GM19324 (cell line): ENCODE data around the gene UBL7.
A peak's percentile ranks its signal among the peaks of the same experiment; 100 is the strongest.
"Not testable (repeated sequence)": the region's sequence is repeated elsewhere in the genome, so short reads cannot be mapped to it uniquely, and the experiment has no call there.

Experiments used
- ATAC-seq: cut with Tn5 transposase; IDR thresholded peaks from one replicate; pipeline ENCODE4 v1.9.1; 2021; ENCODE audit warnings: mild to moderate bottlenecking, moderate library complexity; ENCODE audit not compliant: unreplicated experiment, low FRiP score

The UBL7 gene, protein sequence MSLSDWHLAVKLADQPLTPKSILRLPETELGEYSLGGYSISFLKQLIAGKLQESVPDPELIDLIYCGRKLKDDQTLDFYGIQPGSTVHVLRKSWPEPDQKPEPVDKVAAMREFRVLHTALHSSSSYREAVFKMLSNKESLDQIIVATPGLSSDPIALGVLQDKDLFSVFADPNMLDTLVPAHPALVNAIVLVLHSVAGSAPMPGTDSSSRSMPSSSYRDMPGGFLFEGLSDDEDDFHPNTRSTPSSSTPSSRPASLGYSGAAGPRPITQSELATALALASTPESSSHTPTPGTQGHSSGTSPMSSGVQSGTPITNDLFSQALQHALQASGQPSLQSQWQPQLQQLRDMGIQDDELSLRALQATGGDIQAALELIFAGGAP

DNA sequence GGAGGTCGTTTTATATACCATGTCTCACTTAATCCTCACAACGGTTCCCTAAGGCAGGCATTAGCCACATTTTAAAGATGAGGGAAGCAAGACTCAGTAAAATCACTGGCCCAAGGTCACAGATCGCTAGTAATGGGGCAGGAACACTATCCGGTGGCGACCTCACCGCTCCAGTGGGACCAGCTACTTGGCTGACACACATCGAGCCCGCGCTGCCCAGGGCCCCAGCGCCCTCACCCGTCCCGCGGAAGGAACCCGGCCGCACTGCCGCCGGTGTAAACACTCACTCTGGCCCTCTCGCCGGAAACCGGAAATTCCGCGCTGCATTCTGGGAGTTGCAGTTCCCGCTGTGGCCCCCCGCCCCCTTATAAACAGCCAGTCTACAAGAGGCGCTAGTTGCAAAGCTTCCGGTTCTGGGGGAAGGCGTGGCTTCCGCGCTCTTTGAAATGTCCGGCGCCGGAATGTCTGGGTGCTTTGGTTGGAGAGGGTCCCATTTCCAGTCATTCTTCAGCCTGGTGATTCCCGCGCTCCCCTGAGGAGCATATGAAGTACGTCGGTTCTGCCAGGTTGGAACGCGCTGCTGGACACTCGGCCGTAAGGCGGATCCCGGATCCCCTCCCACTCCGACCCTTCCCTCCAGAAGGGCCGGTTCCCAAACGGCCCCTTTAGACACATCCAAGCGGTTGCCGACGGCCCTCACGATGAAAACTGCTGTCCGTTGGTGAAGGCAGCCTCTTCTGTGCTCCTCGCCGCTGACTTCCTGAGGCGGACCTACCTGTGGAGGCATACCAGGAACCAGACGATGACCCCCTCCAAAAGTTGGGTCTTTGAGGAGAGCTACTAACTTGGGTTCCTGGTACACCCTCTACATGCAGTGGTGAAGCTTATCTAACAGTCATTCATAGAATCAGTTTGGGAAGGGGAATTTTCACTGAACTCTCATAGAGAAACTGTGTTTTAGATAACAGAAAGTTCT lies at the start of gene UBL7:
Gene UBL7, minus strand, starts transcription at position 290 of the 976 bp plus-strand sequence. CDS start 2,293 bp downstream, outside the sequence.
- peak; percentile 91 for ATAC-seq

DNA sequence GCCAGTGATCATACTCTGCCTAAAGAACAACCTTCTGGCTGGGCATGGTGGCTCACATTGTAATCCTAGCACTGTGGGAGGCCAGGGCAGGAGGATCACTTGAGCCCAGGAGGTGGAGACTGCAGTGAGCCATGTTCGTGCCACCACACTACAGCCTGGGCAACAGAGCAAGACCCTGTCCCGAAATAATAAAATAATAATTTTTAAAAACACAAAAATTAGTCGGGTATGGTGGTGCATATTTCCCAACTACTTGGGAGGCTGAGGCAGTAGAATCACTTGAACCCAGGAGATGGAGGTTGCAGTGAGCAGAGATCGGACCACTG lies 45.5 kb upstream of the UBL7 start:
- no peak for ATAC-seq

DNA sequence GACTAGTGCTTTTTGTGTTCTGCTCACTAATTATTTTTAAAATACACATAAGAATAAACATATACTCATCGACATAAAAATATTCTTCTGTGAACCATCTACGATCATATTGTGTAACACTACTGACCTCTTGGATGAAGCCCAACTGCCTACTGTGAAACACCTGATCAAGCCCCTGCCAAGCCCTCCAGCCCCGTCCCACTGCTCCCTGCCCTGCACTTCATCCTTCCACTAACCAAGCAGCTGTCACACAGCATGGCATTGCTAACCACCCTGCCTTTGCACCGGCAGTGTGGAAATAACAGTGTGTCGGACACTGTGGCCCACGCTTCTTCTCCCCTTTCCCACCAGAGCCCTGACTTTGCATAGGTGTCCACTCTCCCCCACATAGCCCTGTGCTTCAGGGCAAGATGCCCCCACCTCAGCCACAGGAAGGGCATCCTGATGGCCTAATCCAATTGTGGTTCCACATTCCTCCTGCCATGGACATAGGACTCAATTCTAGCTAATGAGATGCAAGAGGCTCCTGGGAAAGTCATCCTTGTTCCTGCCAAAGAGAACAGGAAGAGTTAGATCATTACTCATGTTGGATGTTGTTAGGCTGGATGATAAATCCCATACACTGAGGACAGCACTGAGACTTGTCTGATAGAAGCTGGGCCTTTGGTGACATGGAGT lies 45.0 kb upstream of the UBL7 start:
- ATAC-seq: no peak

DNA sequence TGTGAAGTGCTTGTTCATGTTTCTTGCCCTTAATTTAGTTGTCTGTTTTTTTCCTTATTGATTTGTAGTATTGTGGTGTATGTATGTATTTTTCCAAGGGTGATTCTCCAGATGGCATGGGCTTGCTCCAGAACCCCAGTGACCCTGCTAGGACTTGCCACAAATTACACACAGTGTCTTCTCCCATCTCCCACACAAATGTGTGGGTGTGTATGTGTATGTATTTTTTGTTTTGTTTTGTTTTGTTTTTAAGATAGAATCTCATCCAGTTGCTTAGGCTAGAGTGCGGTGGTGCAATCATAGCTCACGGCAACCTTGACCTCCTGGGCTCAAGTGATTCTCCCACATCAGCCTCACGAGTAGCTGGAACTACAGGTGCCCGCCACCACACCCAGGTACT lies 43.9 kb upstream of the UBL7 start:
- no peak for ATAC-seq

DNA sequence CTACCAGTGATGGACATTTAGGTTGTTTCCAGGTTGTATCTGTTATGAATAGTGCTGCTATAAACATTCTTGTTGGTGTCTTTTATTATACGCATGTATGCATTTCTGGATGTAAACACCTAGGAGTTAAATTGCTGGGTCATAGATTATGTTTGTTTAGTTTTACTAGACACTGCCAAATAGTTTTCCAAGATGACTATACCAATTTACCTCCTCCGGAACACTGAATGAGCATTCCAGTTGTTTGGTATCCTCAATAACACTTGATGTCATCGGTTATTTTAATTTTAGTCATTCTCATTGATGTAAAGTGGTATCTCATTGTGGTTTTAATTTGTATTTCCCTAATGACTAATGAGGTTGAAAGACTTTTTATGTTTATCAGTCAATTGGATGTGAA lies 43.5 kb upstream of the UBL7 start:
- ATAC-seq: no peak

DNA sequence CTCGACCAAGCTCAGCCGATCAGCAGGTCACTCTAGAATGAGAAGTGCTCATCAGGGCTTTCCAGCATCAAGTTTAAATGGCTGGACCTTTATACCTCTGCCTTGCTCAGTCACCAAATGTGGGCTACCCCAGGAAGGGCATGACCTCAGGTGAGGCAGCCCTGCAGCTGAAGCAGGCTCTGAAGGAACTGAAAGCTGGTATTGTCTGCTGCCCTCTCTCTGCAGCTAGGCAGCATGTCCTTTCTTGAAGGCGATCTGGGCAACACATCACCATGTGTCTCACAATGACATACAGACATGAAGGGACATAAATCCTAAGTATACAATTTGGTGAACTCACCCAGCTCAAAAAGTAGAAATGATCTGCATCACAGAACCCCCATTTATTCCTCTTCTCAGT lies 41.3 kb upstream of the UBL7 start:
- ATAC-seq: no peak

DNA sequence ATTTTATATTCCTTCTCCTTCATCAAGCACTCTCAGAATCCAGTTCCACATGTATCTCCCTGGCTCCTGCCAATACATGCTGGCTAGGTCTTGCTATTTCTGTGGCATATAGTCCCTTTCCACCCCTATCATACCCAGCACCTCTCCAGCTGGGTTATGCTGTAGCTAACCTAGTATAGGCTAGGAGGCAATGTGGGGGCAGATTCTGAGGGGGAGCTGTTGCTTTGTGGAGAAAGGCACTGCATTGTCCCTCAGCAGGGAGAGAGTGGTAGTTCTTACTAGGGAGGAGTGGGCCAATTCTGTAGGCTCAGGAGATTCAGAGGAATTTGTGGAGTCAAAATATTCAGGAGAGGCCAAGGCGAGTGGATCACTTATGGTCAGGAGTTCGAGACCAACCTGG lies 39.4 kb upstream of the UBL7 start:
- ATAC-seq: no peak

DNA sequence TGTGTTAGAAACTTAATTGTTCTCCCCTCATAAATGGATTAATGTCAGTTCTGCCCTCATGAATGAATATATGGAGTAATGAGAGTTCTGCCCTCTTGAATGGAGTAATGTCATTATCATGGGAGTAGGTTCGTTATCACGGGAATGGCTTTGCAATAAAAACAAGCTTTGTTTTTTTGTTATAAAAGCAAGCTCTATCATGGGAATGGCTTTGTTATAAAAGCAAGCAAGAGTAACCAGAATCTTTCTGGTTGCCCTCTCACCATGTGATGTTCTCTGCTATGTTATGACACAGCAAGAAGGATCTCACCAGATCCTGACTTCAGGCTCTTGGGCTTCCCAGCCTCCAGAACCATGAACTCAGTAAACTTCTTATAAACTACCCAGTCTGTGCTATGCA lies 38.4 kb upstream of the UBL7 start:
- no peak for ATAC-seq

DNA sequence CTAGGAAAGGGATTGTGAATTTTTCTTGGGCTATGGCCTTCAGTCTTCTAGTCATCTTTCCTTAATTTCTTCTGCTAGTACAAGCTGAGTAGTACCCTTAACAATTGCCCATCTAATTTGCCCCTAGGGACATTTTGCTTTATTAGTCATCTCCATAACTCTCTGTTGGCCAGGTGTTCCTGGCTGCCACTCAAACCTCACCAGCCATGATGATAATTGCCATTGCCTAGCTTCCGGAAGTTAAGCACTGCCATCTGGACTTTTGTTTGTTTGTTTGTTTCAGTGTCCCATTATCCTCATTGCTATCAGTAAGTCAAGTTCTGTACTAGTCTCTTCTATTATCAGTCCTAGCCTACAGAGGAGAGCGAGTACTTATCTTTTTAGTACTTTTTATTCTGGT lies 36.6 kb upstream of the UBL7 start:
- ATAC-seq: no peak

DNA sequence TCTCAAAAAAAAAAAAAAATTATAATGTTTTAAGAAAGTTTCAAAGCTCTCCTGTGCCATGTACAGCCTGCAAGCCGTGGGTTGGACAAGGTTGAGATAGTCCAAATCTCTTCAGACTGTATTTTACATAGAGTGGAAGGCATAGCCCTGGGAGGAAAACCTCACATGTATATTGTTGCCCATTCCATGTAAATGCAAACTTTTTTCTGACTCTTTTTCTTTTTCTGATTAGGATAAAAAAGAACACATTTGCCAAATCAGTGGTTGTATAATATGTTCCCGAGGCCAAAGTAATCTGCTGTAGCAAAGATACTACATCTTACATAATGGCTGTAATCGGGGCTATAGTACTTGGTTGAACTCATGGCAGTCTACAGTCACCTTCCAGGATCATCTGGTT lies 35.7 kb upstream of the UBL7 start:
- ATAC-seq: no peak

DNA sequence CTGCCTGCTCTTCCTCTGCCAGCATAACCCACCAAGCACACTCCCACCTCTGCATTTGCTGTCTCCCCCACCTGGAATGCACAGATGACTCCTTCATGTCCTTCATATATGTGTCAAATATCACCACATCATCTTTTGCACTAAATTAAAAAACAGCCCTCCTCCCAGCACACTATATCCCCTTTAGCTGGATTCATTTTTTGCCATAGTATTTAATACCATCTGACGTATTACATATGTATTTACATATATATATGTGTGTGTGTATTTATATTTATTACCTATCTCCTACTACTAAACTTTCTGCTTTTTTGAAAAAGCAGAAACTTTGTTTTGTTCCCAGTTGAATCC lies 29.4 kb upstream of the UBL7 start:
- no peak for ATAC-seq

DNA sequence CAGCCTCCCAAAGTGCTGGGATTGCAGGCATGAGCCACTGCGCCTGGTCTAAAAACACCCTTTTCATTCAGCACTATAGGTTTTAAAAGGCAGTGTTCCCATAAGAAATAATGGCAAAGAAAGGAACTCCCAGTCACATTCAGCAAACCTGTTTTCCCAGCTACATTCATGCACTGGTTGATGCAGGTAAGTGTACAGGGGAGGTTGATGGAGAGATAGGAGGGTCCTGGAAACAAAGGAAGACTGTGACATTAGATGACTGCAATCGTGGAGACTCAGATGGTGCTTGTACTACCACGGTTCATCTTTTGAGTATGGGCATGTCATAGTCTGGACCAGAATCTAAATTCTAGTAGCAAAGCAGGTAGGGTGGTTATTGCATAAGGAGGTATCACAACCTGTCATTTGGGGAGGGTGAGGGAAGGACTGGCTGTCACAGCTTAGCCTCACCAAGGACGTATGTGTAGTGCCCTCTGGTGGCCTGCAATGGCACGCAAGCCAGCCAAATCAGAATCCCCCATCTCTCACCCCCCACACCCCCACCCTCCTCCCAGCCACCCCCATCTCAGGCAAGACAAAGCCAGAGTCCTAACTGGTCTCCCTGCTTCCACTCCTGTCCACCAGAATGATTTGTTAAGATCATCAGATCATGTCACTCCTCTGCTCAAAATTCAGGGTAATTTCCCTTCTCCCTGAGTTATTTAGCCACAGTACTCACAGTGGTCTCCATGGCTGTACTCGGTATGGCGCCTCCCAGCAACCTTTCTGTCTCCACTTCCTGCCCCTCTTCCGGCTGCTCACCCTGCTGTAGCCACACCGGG lies 28.8 kb upstream of the UBL7 start:
- ATAC-seq: no peak

DNA sequence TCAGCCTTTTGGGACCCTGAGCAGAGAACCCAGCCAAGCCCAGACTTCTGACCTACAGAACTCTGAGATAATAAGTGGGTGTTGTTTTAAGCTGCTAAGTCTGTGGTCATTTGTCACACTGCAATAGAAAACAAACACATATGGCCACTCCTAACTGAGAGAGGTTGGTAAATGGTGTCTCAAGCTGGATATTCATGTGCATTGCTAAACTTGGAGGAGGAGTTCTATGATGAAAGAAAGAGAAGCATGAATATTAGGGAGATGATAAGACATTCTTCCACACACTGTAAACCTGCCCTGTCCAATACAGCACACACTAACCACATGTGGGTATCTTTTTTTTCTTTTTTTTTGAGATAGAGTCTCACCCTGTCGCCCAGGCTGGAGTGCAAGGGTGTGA lies 27.8 kb upstream of the UBL7 start:
- ATAC-seq: no peak

DNA sequence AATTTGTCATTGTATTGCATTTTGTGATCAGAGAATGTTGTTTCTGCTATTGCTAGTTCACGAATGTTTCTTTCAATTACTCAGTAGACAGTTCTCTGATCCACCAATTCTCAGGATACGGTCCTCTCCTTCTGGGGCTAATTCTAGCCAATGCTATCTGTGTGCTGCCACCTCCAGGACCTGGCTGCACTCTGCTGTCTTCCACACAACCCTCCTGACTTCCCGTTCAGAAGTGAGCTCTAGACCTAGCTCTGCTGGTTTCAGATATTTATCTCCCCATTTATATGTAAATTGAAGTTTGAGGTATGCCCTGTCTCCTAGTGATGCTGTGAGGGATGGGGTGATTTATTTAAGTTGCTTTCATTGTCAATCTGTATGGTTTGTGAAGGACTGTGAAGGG lies 21.7 kb upstream of the UBL7 start:
- ATAC-seq: no peak

DNA sequence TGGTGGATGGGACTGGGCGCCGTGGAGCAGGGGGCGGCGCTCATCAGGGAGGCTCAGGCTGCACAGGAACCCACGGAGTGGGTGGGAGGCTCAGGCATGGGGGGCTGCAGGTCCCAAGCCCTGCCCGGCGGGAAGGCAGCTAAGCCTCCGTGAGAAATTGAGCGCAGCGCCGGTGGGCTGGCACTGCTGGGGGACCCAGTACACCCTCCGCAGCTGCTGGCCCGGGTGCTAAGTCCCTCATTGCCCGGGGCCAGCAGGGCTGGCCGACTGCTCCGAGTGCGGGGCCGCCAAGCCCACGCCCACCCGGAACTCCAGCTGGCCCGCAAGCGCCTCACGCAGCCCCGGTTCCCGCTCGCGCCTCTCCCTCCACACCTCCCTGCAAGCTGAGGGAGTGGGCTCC lies 19.4 kb upstream of the UBL7 start:
- ATAC-seq: not testable (repeated sequence)

DNA sequence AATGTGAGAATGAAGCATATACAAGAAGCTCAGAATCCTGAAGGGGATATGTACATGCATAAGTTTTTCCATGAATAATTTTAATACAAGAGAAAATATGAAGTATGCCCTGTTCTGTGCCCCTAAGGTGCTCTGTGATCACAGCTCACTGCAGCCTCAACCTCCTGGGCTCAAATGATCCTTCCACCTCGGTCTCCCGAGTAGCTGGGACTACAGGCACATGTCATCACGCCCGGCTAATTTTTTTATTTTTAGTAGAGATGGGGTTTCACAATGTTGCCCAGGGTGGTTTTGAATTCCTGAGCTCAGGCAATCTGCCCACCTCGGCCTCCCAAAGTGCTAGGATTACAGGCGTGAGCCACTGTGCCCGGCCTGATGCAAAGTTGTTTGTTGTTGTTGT lies 10.7 kb upstream of the UBL7 start:
- not testable (repeated sequence) for ATAC-seq

DNA sequence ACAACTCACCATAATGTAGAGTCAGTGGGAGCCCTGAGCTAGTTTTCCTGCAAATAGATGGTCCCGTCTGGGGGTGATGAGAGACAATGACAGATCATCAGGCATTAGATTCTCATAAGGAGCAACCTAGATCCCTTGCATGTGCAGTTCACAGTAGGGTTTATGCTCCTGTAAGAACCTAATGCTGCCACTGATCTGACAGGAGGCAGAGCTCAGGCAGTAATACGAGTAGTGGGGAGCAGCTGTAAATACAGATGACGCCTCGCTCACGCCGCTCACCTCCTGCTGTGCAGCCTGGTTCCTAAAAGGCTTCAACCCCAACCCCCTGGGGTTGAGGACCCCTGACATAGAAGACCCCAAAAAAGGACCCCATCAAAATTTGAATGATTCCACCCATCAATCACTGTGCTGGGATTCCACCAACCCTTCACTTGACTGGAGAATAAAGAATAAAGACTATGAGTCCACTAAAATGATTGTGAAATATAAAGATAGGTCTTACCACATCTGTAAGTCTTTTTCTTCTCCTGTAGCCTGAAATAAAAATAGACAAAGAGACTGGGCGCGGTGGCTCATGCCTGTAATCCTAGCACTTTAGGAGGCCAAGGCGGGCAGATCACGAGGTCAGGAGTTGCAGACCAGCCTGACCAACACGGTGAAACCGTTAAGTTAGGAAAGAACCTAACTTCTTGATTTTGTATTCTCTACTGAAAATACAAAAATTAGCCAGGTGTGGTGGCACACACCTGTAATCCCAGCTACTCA lies 9.9 kb upstream of the UBL7 start:
- ATAC-seq: no peak

DNA sequence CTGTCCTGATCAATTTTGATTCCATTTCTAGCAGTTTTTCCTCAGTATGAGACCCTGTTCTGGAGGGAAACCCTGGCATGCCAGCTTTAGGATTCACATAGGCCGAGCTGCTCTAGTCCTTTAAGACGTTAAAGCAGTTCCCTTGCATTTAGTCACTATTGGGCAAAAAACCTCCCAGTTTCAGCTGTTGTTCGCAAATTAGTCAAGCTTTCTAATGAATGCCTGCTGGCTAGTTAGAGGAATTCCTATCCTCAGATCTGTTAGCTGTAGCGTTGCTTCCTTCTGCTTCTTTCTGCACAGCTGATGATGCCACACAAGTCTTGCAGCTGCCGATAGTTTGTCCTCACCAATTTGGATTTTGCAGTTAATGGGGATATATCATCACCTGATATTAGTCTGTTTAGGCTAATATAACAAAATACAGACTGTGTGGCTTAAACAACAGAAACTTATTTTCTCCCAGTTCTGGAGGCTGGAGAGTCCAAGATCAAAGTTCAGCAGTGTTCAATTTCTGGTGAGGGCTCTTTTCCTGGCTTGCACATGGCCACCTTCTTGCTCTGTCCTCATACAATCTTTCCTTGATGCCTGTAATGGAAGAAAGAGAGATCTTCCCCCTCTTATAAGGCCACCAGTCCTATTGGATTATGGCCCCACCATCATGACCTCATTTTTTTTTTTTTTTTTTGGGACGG lies 7.5 kb upstream of the UBL7 start:
- no peak for ATAC-seq

DNA sequence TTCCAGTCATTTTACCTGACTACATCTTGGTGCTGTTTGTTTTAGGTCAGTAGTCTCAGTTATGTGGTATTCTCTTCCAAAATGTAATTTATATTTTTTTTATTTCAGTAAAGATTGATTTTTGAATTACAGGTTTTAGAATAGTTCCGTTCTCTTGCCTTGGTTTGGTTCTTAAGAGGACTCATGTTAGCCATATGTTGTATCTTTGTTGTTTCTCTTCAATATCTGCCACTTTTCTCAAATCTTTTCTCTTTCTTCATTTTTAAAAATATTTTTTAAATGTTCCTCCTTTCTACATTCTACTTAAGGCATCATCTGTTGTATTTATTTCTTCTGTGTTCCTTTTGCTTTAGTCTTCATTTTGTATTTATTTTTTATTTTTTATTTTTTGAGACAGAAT lies 5.6 kb upstream of the UBL7 start:
- ATAC-seq: no peak
